Kidney tubule cell (primary cell): ENCODE results near the gene PDK2.

ENCODE experiments used
- DNase-seq: peaks from one replicate; pipeline ENCODE4 v3.0.0-alpha.2; 2018; ENCODE audit warnings: low spot score

The PDK2 gene

GRCh38 chr17:50094753-50095619 is at the start of gene PDK2:
Gene PDK2 (plus strand): TSS chr17:50095351. CDS start chr17:50095436, 85 bp downstream.
- DNase-seq: peak; percentile 94

- no peak for DNase-seq
Observed at GRCh38 chr17:50046179-50046578, 49.0 kb upstream of the PDK2 start.

GRCh38 chr17:50046667-50047066 is 48.5 kb upstream of the PDK2 start:
- no peak for DNase-seq

- no peak for DNase-seq
Observed at GRCh38 chr17:50047083-50047482, 48.1 kb upstream of the PDK2 start.

GRCh38 chr17:50047488-50048126 is 47.5 kb upstream of the PDK2 start:
- DNase-seq: peak; percentile 99

GRCh38 chr17:50048146-50048720 is 46.9 kb upstream of the PDK2 start:
- no peak for DNase-seq

- DNase-seq: no peak
Observed at GRCh38 chr17:50048988-50049387, 46.2 kb upstream of the PDK2 start.

GRCh38 chr17:50049636-50050035 is 45.5 kb upstream of the PDK2 start:
- peak; percentile 57 for DNase-seq

- DNase-seq: no peak
Observed at GRCh38 chr17:50050431-50051032, 44.6 kb upstream of the PDK2 start.

- peak; percentile 99 for DNase-seq
Observed at GRCh38 chr17:50051082-50051576, 44.0 kb upstream of the PDK2 start.

- no peak for DNase-seq
Observed at GRCh38 chr17:50051606-50052005, 43.5 kb upstream of the PDK2 start.

GRCh38 chr17:50052241-50052796 is 42.8 kb upstream of the PDK2 start:
- DNase-seq: no peak

- DNase-seq: no peak
Observed at GRCh38 chr17:50052822-50053653, 42.1 kb upstream of the PDK2 start.

GRCh38 chr17:50053654-50053960 is 41.5 kb upstream of the PDK2 start:
- no peak for DNase-seq

GRCh38 chr17:50055055-50055425 is 40.1 kb upstream of the PDK2 start:
- peak; percentile 96 for DNase-seq

- peak; percentile 98 for DNase-seq
Observed at GRCh38 chr17:50055426-50056216, 39.5 kb upstream of the PDK2 start, which contains the start of gene ITGA3. Gene ITGA3 (plus strand): TSS chr17:50056110. CDS start chr17:50056440, 330 bp downstream.

GRCh38 chr17:50056217-50056960 is 38.8 kb upstream of the PDK2 start:
- DNase-seq: peak; percentile 70

GRCh38 chr17:50056961-50057330 is 38.2 kb upstream of the PDK2 start:
- peak; percentile 56 for DNase-seq

GRCh38 chr17:50057521-50057991 is 37.6 kb upstream of the PDK2 start:
- no peak for DNase-seq
